B cell (primary cell): ENCODE measurements around the gene COG1. TPM values are rescaled to one million over a fixed set of nuclear protein-coding genes. Genes with fewer than 3 reads are reported as not detected.
"Not testable (repeated sequence)": the region's sequence is repeated elsewhere in the genome, so short reads cannot be mapped to it uniquely, and the experiment has no call there.

ENCODE experiments used
- ATAC-seq: fragments of 200-7000 bp; cut with Tn5 transposase; one replicate; pipeline ENCODE4 v1.10.0; 2021; ENCODE audit warnings: low read depth, mild to moderate bottlenecking, moderate number of reproducible peaks, moderate library complexity
- CTCF ChIA-PET: fragments of 350-600 bp; sonication (Branson Sonifier 250); formaldehyde crosslinking; loops from one replicate; lab custom pipeline; 2021; ENCODE audit warnings: antibody characterized with exemption, inconsistent platforms; lab: Charles Lee
- POLR2A ChIA-PET: fragments of 350-600 bp; sonication (Branson Sonifier 250); formaldehyde crosslinking; loops from one replicate; lab custom pipeline; 2021; ENCODE audit warnings: antibody characterized with exemption; lab: Charles Lee
- DNase-seq: peaks from one replicate; pipeline ENCODE4 v3.0.0; 2013
- H2AFZ ChIP-seq: 2 replicates; pipeline ENCODE4 v1.6.1; 2012; ENCODE audit warnings: mild to moderate bottlenecking, low read depth, low read length; ENCODE audit not compliant: insufficient read depth, poor library complexity, severe bottlenecking
- H3K27ac ChIP-seq, 2 donors: 1 replicate in 1 of 2; 2 replicates in 1 of 2; pipeline ENCODE4 v1.5.1; 2012 to 2013; ENCODE audit warnings: low read length in 2 of 2, mild to moderate bottlenecking in 2 of 2, moderate library complexity in 1 of 2
- H3K27me3 ChIP-seq, 4 experiments: fragments of 200-600 bp in 1 of 4; sonication (generic) in 1 of 4; replicated peaks in 1 of 4; 1 replicate in 2 of 4; 2 replicates in 2 of 4; pipeline versions ENCODE4 v1.6.1 to v1.7.0; 2013 to 2016; ENCODE audit warnings: low read length in 3 of 4, mild to moderate bottlenecking in 2 of 4, mixed read lengths in 1 of 4, moderate library complexity in 1 of 4; ENCODE audit not compliant: insufficient read depth in 4 of 4, control insufficient read depth in 3 of 4; ENCODE audit errors: control extremely low read depth in 1 of 4
- H3K36me3 ChIP-seq, 2 experiments: replicated peaks in 1 of 2; 1 replicate in 1 of 2; 2 replicates in 1 of 2; pipeline versions ENCODE4 v1.6.1 to v1.7.1; 2013; ENCODE audit warnings: low read length in 1 of 2; ENCODE audit not compliant: insufficient read depth in 2 of 2, control insufficient read depth in 1 of 2; ENCODE audit errors: control extremely low read depth in 1 of 2, extremely low read depth in 1 of 2
- H3K4me1 ChIP-seq, 2 donors: fragments of 200-600 bp in 1 of 2; sonication (generic) in 1 of 2; 1 replicate in 1 of 2; 2 replicates in 1 of 2; pipeline versions ENCODE4 v1.5.1 to v1.6.1; 2013 to 2017; ENCODE audit warnings: low read length in 2 of 2; ENCODE audit not compliant: control insufficient read depth in 2 of 2, insufficient read depth in 2 of 2
- H3K4me2 ChIP-seq: replicated peaks from 2 replicates; pipeline ENCODE3; 2012; ENCODE audit warnings: mild to moderate bottlenecking, low read depth, low read length; ENCODE audit not compliant: poor library complexity, severe bottlenecking
- H3K4me3 ChIP-seq, 5 experiments: fragments of 200-600 bp in 1 of 5; sonication (generic) in 1 of 5; 1 replicate in 3 of 5; 2 replicates in 2 of 5; pipeline versions ENCODE4 v1.5.1 to v1.7.0; 2011 to 2016; ENCODE audit warnings: low read length in 4 of 5, mild to moderate bottlenecking in 4 of 5, low read depth in 2 of 5, control low read depth in 1 of 5, moderate library complexity in 1 of 5; ENCODE audit not compliant: insufficient read depth in 1 of 5; ENCODE audit errors: control extremely low read depth in 1 of 5, extremely low read depth in 1 of 5
- H3K79me2 ChIP-seq: fragments of 200-600 bp; sonication (generic); one replicate; pipeline ENCODE4 v1.6.0; 2016; ENCODE audit warnings: low read length; ENCODE audit not compliant: control insufficient read depth, insufficient read depth
- H3K9ac ChIP-seq: fragments of 200-600 bp; sonication (generic); 2 replicates; pipeline ENCODE4 v1.6.1; 2017; ENCODE audit warnings: mild to moderate bottlenecking, low read length, moderate library complexity
- H3K9me3 ChIP-seq, 3 donors: one replicate each; pipeline versions ENCODE4 v1.6.1 to v1.7.1; 2013; ENCODE audit warnings: low read length in 2 of 3; ENCODE audit not compliant: control insufficient read depth in 2 of 3, insufficient read depth in 1 of 3; ENCODE audit errors: control extremely low read depth in 1 of 3
- H4K20me1 ChIP-seq: 2 replicates; pipeline ENCODE4 v1.6.0; 2012; ENCODE audit warnings: mild to moderate bottlenecking, low read length; ENCODE audit not compliant: insufficient read depth, control insufficient read depth, poor library complexity, severe bottlenecking
- H3K27ac Mint-ChIP-seq: one replicate; pipeline ENCODE4 v1.8.0; 2021; ENCODE audit warnings: mixed read lengths
- H3K27me3 Mint-ChIP-seq: one replicate; pipeline ENCODE4 v1.8.0; 2021; ENCODE audit warnings: mixed read lengths
- H3K4me1 Mint-ChIP-seq: one replicate; pipeline ENCODE4 v1.8.0; 2021; ENCODE audit warnings: mixed read lengths
- H3K4me3 Mint-ChIP-seq: one replicate; pipeline ENCODE4 v1.8.0; 2021; ENCODE audit warnings: mixed read lengths
- H3K9me3 Mint-ChIP-seq: one replicate; pipeline ENCODE4 v1.8.0; 2022; ENCODE audit warnings: mixed read lengths; ENCODE audit not compliant: insufficient read depth
- CTCF ChIP-seq: fragments of 200-600 bp; IDR thresholded peaks from one replicate; pipeline ENCODE4 v1.8.0; 2022; ENCODE audit warnings: antibody characterized with exemption, mild to moderate bottlenecking
- EZH2 ChIP-seq: IDR thresholded peaks from 2 replicates; pipeline ENCODE4 v1.6.1; 2012; ENCODE audit warnings: borderline replicate concordance, low read depth, mild to moderate bottlenecking, moderate library complexity, low read length; ENCODE audit not compliant: insufficient read depth, poor library complexity, severe bottlenecking
- WGBS: methylation state at CpG from one replicate; pipeline ENCODE4 v1.1.5; 2013; ENCODE audit warnings: missing lambda C conversion rate; ENCODE audit not compliant: insufficient coverage; 5-methylcytosine and 5-hydroxymethylcytosine counted together
- intact Hi-C: fragments of 100-400 bp; cut with micrococcal nuclease; formaldehyde crosslinking; loops from one replicate; pipeline ENCODE4 v1.10.0; 2022
- polyA plus RNA-seq: library from polyadenylated mRNA; depleted of rRNA; stranded (reverse); fragments of >200 nt; gene quantifications from 2 replicates; pipeline ENCODE4 v1.2.3, GENCODE V29; 2012
- total RNA-seq, 2 donors: library from RNA; stranded (reverse); fragments of 120-200 nt in 1 of 2; gene quantifications; 1 replicate in 1 of 2; 2 replicates in 1 of 2; pipeline versions ENCODE4 v1.2.3 to v1.2.4, GENCODE V29; 2013 to 2022

Gene COG1
- total and polyA plus RNA-seq, 2 donors (not counting 1 experiment from before 2014, with no cell fraction given) = 39.1 to 72.8 TPM

GRCh38 chr17:73148540-73149334 lies 44.1 kb upstream of the COG1 start:
- Histone ChIP-seq H3K9me3 (peaks cover 0 to 15% (median 1%) of the 10 kb centered on the region in 3 donors), H3K9ac (no peak overlapping the region), H2AFZ (no peak overlapping the region), H3K27me3 (peaks cover 0 to 14% (median 1%) of the 10 kb centered on the region in 4 experiments), H3K27ac (no peak overlapping the region), H3K36me3 (no peaks in the 10 kb centered on the region), H4K20me1 (no peaks in the 10 kb centered on the region), H3K4me2 (no peak overlapping the region), H3K4me3 (no peak overlapping the region), H3K79me2 (no peaks in the 10 kb centered on the region), H3K4me1 (peaks cover 5 to 7% of the 10 kb centered on the region in 2 donors)
- intact Hi-C loops = no loop called here
- peaks cover 12% of the 10 kb centered on the region for H3K9me3 Mint-ChIP-seq
- DNase-seq (no peak), ATAC-seq (no peak)
- peaks cover 29% of the 10 kb centered on the region for H3K27me3 Mint-ChIP-seq
- ChIA-PET CTCF (no interaction called here), POLR2A (no interaction called here)
- H3K4me1 Mint-ChIP-seq = peaks cover 16% of the 10 kb centered on the region
- 69% methylated on average over 6 of the region's 6 CpGs for WGBS
- H3K27ac Mint-ChIP-seq = peak overlapping the region; percentile 15
- H3K4me3 Mint-ChIP-seq = no peak overlapping the region
- TF ChIP-seq CTCF (no peak), EZH2 (no peak)

GRCh38 chr17:73150622-73151300 lies 42.1 kb upstream of the COG1 start:
- Mint-ChIP-seq H3K27ac (peak overlapping the region; percentile 48), H3K4me3 (peak overlapping the region; percentile 7), H3K27me3 (peaks cover 28% of the 10 kb centered on the region), H3K4me1 (peaks cover 16% of the 10 kb centered on the region)
- DNase-seq, intact Hi-C loops, H3K79me2 ChIP-seq, H2AFZ ChIP-seq, H3K27ac ChIP-seq, H3K4me3 ChIP-seq, H3K4me2 ChIP-seq, POLR2A ChIA-PET, H3K4me1 ChIP-seq, H3K36me3 ChIP-seq, H3K9ac ChIP-seq, ATAC-seq, H4K20me1 ChIP-seq, H3K9me3 Mint-ChIP-seq: not testable (repeated sequence)
- CTCF ChIA-PET = interaction anchor here (1.5 kb wide), 1 partner anchor 424 kb away, joined by 3 read pairs; no protein-coding TSS in a partner anchor
- Histone ChIP-seq H3K9me3 (peaks cover 0 to 11% (median 0%) of the 10 kb centered on the region in 3 donors), H3K27me3 (peaks cover 0 to 15% (median 1%) of the 10 kb centered on the region in 4 experiments)
- 48% methylated on average over 6 of the region's 14 CpGs for WGBS
